Sigmoid colon (tissue), 7 donors: ENCODE results near the gene CD300LG. TPM values are rescaled to one million over a fixed set of nuclear protein-coding genes. Genes with fewer than 3 reads are reported as not detected.

Experiments used
- DNase-seq: peaks from one replicate; pipeline ENCODE4 v3.0.0-alpha.2; 2019
- H3K27ac ChIP-seq, 4 donors: fragments of 200-600 bp; sonication (generic); one replicate each; pipeline ENCODE4 v1.5.1; 2016 to 2019; ENCODE audit warnings: mild to moderate bottlenecking in 1 of 4
- H3K27me3 ChIP-seq, 3 donors: fragments of 200-600 bp; sonication (generic); one replicate each; pipeline ENCODE4 v1.5.1; 2019; ENCODE audit warnings: mild to moderate bottlenecking in 1 of 3
- H3K36me3 ChIP-seq, 4 donors: fragments of 200-600 bp; sonication (generic); one replicate each; pipeline ENCODE4 v1.5.1; 2016 to 2019
- H3K4me1 ChIP-seq, 4 donors: fragments of 200-600 bp; sonication (generic); one replicate each; pipeline ENCODE4 v1.5.1; 2017 to 2019
- H3K4me3 ChIP-seq, 4 donors: fragments of 200-600 bp; sonication (generic); one replicate each; pipeline ENCODE4 v1.5.1; 2017 to 2019; ENCODE audit warnings: mild to moderate bottlenecking in 2 of 4, moderate library complexity in 1 of 4
- H3K9me3 ChIP-seq, 4 donors: fragments of 200-600 bp in 3 of 4; sonication (generic) in 3 of 4; one replicate each; pipeline versions ENCODE4 v1.5.1 to v1.6.1; 2013 to 2019
- EP300 ChIP-seq, 4 donors: sonication (generic); formaldehyde crosslinking; IDR thresholded peaks; one replicate each; pipeline ENCODE4 v1.6.1; 2017; ENCODE audit warnings: antibody characterized with exemption in 4 of 4
- POLR2A ChIP-seq, 2 donors: fragments of 450-650 bp; IDR thresholded peaks; one replicate each; pipeline ENCODE4 v1.6.1; 2016; ENCODE audit warnings: antibody characterized with exemption in 2 of 2, mild to moderate bottlenecking in 2 of 2, moderate library complexity in 2 of 2
- POLR2AphosphoS5 ChIP-seq, 4 donors: sonication (generic); formaldehyde crosslinking; IDR thresholded peaks; one replicate each; pipeline ENCODE4 v1.6.1; 2017; ENCODE audit warnings: antibody characterized with exemption in 4 of 4
- WGBS, 2 donors: extraction: QIAGEN DNeasy Blood & Tissue Kit; methylation state at CpG; one replicate each; pipeline ENCODE4 v1.1.7; 2013; 5-methylcytosine and 5-hydroxymethylcytosine counted together
- intact Hi-C: fragments of 100-400 bp; cut with DNase I; formaldehyde crosslinking; loops from one replicate; pipeline ENCODE4 v1.15.1; 2023
- polyA plus RNA-seq, 3 donors: library from polyadenylated mRNA; stranded (reverse); fragments of 200-250 nt; gene quantifications; one replicate each; pipeline ENCODE4 v1.2.3, GENCODE V29; 2013
- total RNA-seq, 4 donors: library from RNA; depleted of rRNA; stranded (reverse); fragments of >200 nt; gene quantifications; one replicate each; pipeline ENCODE4 v1.1.0, GENCODE V29; 2016
- TF ChIP-seq, protein P1 (sequence below), 4 experiments: fragments of 450-650 bp in 3 of 4; fragments of 200-600 bp in 1 of 4; IDR thresholded peaks; one replicate each; pipeline ENCODE4 v1.5.1; 2016 to 2019; ENCODE audit warnings: antibody characterized with exemption in 4 of 4, mild to moderate bottlenecking in 3 of 4, moderate library complexity in 2 of 4
- donor health status: healthy with polysubstance abuse.
- donor health status: Bipolar disorder and iron deficiency.
- donor health status: healthy.

Gene CD300LG
- total and polyA plus RNA-seq, 7 donors: 0.60 to 5.3 (median 1.7) TPM; not detected in 1

DNA sequence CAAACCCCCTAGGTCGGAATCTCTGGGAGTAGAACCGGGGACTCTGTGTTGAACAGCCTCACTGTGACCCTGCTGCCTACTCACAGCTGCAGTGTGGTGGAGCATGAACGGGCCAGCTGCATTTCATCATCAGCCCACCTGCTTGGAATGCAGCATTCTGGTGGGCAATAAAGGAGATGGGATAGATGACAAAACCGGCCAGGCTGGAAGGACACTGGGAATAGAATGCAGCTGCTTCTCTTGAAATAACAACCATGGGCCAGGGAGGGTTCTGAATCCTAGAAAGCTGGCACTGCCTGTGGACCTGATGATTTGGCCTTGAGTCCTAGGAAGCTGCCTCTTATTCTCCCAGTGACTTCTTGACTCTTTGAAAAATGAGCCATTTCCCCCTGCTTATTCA is 43.2 kb upstream of the CD300LG start:
- Histone ChIP-seq H3K4me3 (no peak overlapping the region), H3K4me1 (no peaks in the 10 kb centered on the region), H3K27ac (no peak overlapping the region), H3K27me3 (no peaks in the 10 kb centered on the region), H3K36me3 (peaks cover 0 to 30% (median 1%) of the 10 kb centered on the region in 4 donors), H3K9me3 (no peaks in the 10 kb centered on the region)
- no peak for TF ChIP-seq POLR2AphosphoS5 (IDR thresholded peaks at IDR 0.05)
- intact Hi-C loops: no loop called here
- no peak for DNase-seq
- 71 to 86% methylated on average over 4 of the region's 4 CpGs for WGBS, 2 donors

DNA sequence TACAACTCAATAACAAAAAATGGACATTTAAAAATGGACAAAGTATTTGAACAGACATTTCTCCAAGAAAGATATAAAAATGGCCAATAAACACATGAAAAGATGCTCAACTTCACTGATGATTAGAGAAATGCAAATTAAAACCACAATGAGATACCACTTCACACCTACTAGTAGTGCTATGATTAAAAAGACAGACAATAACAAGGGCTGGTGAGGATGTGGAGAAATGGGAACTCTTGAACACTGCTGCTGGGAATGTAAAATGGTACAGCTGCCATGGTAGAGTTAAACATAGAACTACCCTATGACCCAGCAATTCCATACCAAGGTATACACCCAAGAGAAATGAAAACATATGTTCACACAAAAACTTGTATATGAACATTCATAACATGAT is 41.9 kb upstream of the CD300LG start:
- H3K27ac ChIP-seq: no peak overlapping the region
- TF ChIP-seq, protein P1, sequence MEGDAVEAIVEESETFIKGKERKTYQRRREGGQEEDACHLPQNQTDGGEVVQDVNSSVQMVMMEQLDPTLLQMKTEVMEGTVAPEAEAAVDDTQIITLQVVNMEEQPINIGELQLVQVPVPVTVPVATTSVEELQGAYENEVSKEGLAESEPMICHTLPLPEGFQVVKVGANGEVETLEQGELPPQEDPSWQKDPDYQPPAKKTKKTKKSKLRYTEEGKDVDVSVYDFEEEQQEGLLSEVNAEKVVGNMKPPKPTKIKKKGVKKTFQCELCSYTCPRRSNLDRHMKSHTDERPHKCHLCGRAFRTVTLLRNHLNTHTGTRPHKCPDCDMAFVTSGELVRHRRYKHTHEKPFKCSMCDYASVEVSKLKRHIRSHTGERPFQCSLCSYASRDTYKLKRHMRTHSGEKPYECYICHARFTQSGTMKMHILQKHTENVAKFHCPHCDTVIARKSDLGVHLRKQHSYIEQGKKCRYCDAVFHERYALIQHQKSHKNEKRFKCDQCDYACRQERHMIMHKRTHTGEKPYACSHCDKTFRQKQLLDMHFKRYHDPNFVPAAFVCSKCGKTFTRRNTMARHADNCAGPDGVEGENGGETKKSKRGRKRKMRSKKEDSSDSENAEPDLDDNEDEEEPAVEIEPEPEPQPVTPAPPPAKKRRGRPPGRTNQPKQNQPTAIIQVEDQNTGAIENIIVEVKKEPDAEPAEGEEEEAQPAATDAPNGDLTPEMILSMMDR (IDR thresholded peaks at IDR 0.05): no peak
- peaks cover 0 to 38% (median 2%) of the 10 kb centered on the region in 4 donors for H3K36me3 ChIP-seq
- H3K9me3 ChIP-seq: no peaks in the 10 kb centered on the region
- no peak overlapping the region for H3K4me3 ChIP-seq
- DNase-seq: no peak
- no peaks in the 10 kb centered on the region for H3K27me3 ChIP-seq
- intact Hi-C loops: no loop called here
- H3K4me1 ChIP-seq: no peaks in the 10 kb centered on the region

DNA sequence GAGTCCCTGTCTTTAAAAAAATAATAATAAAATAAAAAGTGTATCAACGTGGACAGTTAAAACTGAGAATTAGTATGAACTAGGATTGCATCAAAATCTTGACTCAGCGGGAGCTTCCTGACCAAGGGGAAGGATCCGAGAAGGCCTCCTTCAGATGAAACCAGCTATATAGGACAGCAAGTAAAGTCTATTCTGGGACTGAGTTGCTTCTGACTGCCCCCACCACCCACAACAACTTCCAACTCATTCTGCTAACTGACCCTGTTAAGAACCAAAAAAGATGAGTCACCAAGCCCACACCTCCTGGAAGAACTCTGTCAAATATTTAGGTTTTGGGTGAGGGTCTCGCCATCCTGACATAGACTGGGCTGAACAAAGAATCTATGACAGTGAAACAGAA is 38.9 kb upstream of the CD300LG start:
- Histone ChIP-seq H3K36me3 (peaks cover 0 to 44% (median 5%) of the 10 kb centered on the region in 4 donors), H3K27ac (no peak overlapping the region)

DNA sequence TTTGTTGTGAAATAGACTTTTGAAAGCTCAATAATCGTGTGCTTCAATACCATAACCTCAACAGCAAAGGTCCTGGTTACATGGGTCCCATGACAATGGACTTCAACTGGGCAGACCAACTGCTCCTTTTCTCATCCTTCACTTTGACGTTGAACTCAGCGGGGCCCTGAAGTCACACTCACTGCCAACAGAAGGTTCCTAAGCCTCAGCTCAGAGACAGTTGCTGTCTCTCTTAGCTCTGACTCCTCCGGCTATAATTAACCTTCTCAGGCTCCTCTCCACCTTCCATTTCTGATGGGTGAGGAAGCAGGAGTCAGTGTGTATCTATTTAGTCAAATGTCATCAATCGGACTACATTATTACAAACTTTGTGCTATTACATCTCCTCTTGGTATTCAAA is 37.9 kb upstream of the CD300LG start:
- intact Hi-C loops: no loop called here
- no peaks in the 10 kb centered on the region for H3K27me3 ChIP-seq
- H3K9me3 ChIP-seq: no peaks in the 10 kb centered on the region
- TF ChIP-seq EP300 (IDR thresholded peaks at IDR 0.05): no peak
- no peak for TF ChIP-seq POLR2A (IDR thresholded peaks at IDR 0.05)
- no peak for TF ChIP-seq POLR2AphosphoS5 (IDR thresholded peaks at IDR 0.05)
- TF ChIP-seq, protein P1 (IDR thresholded peaks at IDR 0.05): no peak
- 94% methylated on average over 5 of the region's 5 CpGs for WGBS, 2 donors
- H3K4me1 ChIP-seq: no peaks in the 10 kb centered on the region
- no peak overlapping the region for H3K27ac ChIP-seq
- no peak for DNase-seq
- H3K36me3 ChIP-seq: peaks cover 0 to 53% (median 7%) of the 10 kb centered on the region in 4 donors
- no peak overlapping the region for H3K4me3 ChIP-seq

More for the DNA sequence above, 38.9 kb upstream of the CD300LG start:
- intact Hi-C loops: no loop called here
- TF ChIP-seq, protein P1 (IDR thresholded peaks at IDR 0.05): no peak
- TF ChIP-seq POLR2A (IDR thresholded peaks at IDR 0.05) (no peak), POLR2AphosphoS5 (IDR thresholded peaks at IDR 0.05) (no peak), EP300 (IDR thresholded peaks at IDR 0.05) (no peak)
- Histone ChIP-seq H3K27me3 (no peaks in the 10 kb centered on the region), H3K9me3 (no peaks in the 10 kb centered on the region), H3K4me1 (no peaks in the 10 kb centered on the region), H3K4me3 (no peak overlapping the region)
- WGBS, 2 donors: 87 to 92% methylated on average over 4 of the region's 4 CpGs
- no peak for DNase-seq

DNA sequence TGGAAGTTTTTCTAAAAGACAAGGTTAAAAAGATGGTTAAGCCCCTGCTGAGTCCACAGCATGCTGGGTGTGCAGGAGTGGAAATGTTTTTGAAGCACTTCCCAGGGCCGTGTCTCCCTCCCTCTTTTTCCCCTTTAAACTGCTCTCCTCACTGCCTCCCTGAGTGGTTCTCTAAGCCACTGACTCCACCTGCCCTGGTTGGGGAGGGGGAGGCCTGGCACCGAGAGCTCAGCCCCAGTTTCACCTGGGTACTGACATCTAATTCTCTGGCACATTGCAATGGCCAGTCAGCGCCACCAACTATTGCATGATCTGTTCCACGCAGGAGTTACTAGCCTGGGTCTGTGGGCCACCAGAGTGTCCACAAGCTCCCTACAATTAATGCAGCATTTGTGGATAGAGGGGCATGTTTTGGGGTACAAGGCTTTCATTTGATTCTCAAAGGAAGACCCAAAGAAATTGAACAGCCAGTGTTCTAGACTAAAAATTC is 36.7 kb upstream of the CD300LG start:
- Histone ChIP-seq H3K4me3 (no peak overlapping the region), H3K9me3 (no peaks in the 10 kb centered on the region), H3K27ac (no peak overlapping the region), H3K36me3 (peaks cover 0 to 58% (median 7%) of the 10 kb centered on the region in 4 donors), H3K27me3 (no peaks in the 10 kb centered on the region), H3K4me1 (no peaks in the 10 kb centered on the region)
- intact Hi-C loops: no loop called here
- TF ChIP-seq EP300 (IDR thresholded peaks at IDR 0.05): no peak
- TF ChIP-seq POLR2A (IDR thresholded peaks at IDR 0.05): no peak
- no peak for TF ChIP-seq POLR2AphosphoS5 (IDR thresholded peaks at IDR 0.05)
- TF ChIP-seq, protein P1 (IDR thresholded peaks at IDR 0.05): no peak
- DNase-seq: no peak
- WGBS, 2 donors: 87 to 92% methylated on average over 4 of the region's 4 CpGs
